RWPE2 (cell line): ENCODE data around the gene SCLY.

Source experiments
- ATAC-seq: fragments of 200-7000 bp; cut with Tn5 transposase; 3 replicates; pipeline ENCODE4 v1.9.1; 2021; ENCODE audit warnings: low read depth
- DNase-seq: peaks from one replicate; pipeline ENCODE4 v3.0.0-alpha.2; 2020; ENCODE audit warnings: low spot score
- H3K27ac ChIP-seq: fragments of 450-650 bp; 2 replicates; pipeline ENCODE4 v1.5.1; 2017; ENCODE audit warnings: mild to moderate bottlenecking; ENCODE audit not compliant: poor library complexity, severe bottlenecking
- H3K27me3 ChIP-seq: fragments of 250-450 bp; sonication (Bioruptor Pico); 2 replicates; pipeline ENCODE4 v1.5.1; 2021; ENCODE audit warnings: mild to moderate bottlenecking, moderate library complexity; ENCODE audit not compliant: insufficient read depth, poor library complexity, severe bottlenecking
- H3K36me3 ChIP-seq: fragments of 250-450 bp; sonication (Bioruptor Pico); 2 replicates; pipeline ENCODE4 v1.5.1; 2020; ENCODE audit warnings: low read depth, mild to moderate bottlenecking, moderate library complexity
- H3K4me1 ChIP-seq: fragments of 250-450 bp; sonication (Bioruptor Pico); 2 replicates; pipeline ENCODE4 v1.5.1; 2021; ENCODE audit warnings: mild to moderate bottlenecking, moderate library complexity; ENCODE audit not compliant: insufficient read depth, poor library complexity, severe bottlenecking
- H3K4me3 ChIP-seq: fragments of 250-450 bp; sonication (Bioruptor Pico); 2 replicates; pipeline ENCODE4 v1.5.1; 2021; ENCODE audit warnings: mild to moderate bottlenecking, moderate library complexity; ENCODE audit not compliant: severe bottlenecking
- H3K9me3 ChIP-seq: fragments of 250-450 bp; sonication (Bioruptor Pico); 2 replicates; pipeline ENCODE4 v1.5.1; 2021; ENCODE audit warnings: mild to moderate bottlenecking, moderate library complexity; ENCODE audit not compliant: severe bottlenecking
- CTCF ChIP-seq: fragments of 450-650 bp; IDR thresholded peaks from one replicate; pipeline ENCODE4 v1.5.1; 2017; ENCODE audit warnings: mild to moderate bottlenecking, moderate library complexity; ENCODE audit not compliant: poor library complexity, severe bottlenecking

Gene SCLY

GRCh38 chr2:238107525-238108422 lies 47.0 kb downstream of the SCLY start:
- TF ChIP-seq CTCF: no peak
- Histone ChIP-seq H3K9me3 (peaks cover 9% of the 10 kb centered on the region), H3K4me1 (no peaks in the 10 kb centered on the region), H3K27ac (no peak overlapping the region), H3K4me3 (no peak overlapping the region), H3K27me3 (no peaks in the 10 kb centered on the region), H3K36me3 (no peaks in the 10 kb centered on the region)
- ATAC-seq: peak; percentile 30; the same call in 1 of the 3 replicates
- DNase-seq: peak; percentile 42

GRCh38 chr2:238108423-238109183 lies 47.8 kb downstream of the SCLY start:
- H3K4me1 ChIP-seq: no peaks in the 10 kb centered on the region
- DNase-seq (peak; percentile 52), ATAC-seq (no peak)
- H3K27ac ChIP-seq: no peak overlapping the region
- H3K4me3 ChIP-seq: no peak overlapping the region
- no peaks in the 10 kb centered on the region for H3K27me3 ChIP-seq
- H3K9me3 ChIP-seq: peaks cover 9% of the 10 kb centered on the region
- TF ChIP-seq CTCF: no peak
- H3K36me3 ChIP-seq: no peaks in the 10 kb centered on the region

- Histone ChIP-seq H3K36me3 (no peaks in the 10 kb centered on the region), H3K27me3 (no peaks in the 10 kb centered on the region), H3K9me3 (peaks cover 9% of the 10 kb centered on the region), H3K27ac (no peak overlapping the region), H3K4me1 (no peaks in the 10 kb centered on the region), H3K4me3 (no peak overlapping the region)
- TF ChIP-seq CTCF: no peak
- DNase-seq: peak; percentile 19
- ATAC-seq: no peak
Measured at GRCh38 chr2:238113611-238114010, 52.8 kb downstream of the SCLY start.

- peak; percentile 38 for DNase-seq
- TF ChIP-seq CTCF: no peak
- H3K27me3 ChIP-seq: no peaks in the 10 kb centered on the region
- peaks cover 9% of the 10 kb centered on the region for H3K9me3 ChIP-seq
- no peak overlapping the region for H3K27ac ChIP-seq
- no peak overlapping the region for H3K4me3 ChIP-seq
- no peaks in the 10 kb centered on the region for H3K36me3 ChIP-seq
- no peaks in the 10 kb centered on the region for H3K4me1 ChIP-seq
- no peak for ATAC-seq
Measured at GRCh38 chr2:238114331-238114841, 53.6 kb downstream of the SCLY start.
